ENCODE results near the gene SPRY1. TPM values are rescaled to one million over a fixed set of nuclear protein-coding genes. Genes with fewer than 3 reads are reported as not detected.

The SPRY1 gene
- total RNA-seq, 1 donor: 36.1 TPM

DNA sequence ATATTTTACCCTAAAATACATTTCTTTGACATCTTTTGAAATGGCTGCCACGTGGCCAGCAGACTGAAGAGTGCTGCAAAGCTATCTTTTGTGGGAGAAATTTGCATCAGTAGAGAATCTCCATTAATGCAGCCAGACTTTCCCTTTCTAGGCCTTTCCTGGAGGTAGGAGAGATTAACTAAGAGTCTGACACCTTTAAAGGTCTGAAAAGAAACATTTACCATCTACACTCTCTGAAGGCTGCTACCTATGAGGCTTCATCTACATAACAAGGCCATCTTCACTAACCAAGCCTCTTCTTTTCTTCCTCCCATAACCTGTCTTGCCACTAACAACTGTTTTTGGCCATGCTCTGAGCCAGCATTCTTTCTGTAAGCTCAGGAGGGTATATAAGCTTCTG, 17.8 kb upstream of the SPRY1 start:
- no peak for DNase-seq (ENCODE audit: low read depth in 2 of 3, low spot score in 2 of 3)

DNA sequence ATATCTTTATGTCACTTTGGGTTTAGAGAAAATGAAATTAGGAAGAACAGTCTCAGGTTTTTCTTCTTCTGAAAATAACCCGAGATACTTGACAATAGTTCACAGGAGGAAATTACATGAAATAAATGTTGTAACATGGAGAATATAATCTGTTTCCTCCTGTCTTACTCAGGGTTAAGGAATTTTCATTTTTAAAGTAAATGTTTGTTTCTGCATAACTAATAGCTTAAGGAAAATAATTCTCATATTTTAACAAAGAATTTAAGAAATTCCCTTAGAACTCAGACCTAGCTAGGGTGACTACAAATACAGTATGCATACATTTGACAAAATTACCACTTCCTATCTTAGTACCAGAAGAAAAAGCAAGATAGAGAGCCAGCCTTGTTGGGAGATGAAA, 17.2 kb upstream of the SPRY1 start:
- DNase-seq (ENCODE audit: low read depth in 2 of 3, low spot score in 2 of 3): no peak

GRCh38 chr4:123380728-123381716, 15.6 kb upstream of the SPRY1 start:
- no peak for DNase-seq (ENCODE audit: low read depth in 2 of 3, low spot score in 2 of 3)

DNA sequence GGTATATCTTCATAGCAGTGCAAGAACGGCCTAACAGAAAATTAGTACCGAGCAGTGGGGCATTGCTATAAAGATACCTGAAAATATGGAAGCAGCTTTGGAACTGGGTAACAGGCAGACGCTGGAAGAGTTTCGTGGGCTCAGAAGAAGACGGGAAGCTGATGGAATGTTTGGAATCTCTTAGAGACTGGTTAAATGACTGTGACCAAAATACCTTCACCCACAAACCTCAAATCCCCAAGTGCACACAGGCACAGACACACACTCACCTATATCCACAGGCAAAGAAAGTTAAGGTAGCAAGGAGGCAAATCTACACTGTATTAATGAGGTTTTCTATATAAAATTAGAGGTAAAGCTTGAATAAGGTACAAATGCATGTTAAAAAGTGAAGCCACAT, 14.6 kb upstream of the SPRY1 start:
- no peak for DNase-seq (ENCODE audit: low read depth in 2 of 3, low spot score in 2 of 3)

GRCh38 chr4:123383566-123383965, 13.0 kb upstream of the SPRY1 start:
- no peak for DNase-seq (ENCODE audit: low read depth in 2 of 3, low spot score in 2 of 3)

- no peak for DNase-seq (ENCODE audit: low read depth in 2 of 3, low spot score in 2 of 3)
Observed at GRCh38 chr4:123386609-123387008, 10.0 kb upstream of the SPRY1 start.

DNA sequence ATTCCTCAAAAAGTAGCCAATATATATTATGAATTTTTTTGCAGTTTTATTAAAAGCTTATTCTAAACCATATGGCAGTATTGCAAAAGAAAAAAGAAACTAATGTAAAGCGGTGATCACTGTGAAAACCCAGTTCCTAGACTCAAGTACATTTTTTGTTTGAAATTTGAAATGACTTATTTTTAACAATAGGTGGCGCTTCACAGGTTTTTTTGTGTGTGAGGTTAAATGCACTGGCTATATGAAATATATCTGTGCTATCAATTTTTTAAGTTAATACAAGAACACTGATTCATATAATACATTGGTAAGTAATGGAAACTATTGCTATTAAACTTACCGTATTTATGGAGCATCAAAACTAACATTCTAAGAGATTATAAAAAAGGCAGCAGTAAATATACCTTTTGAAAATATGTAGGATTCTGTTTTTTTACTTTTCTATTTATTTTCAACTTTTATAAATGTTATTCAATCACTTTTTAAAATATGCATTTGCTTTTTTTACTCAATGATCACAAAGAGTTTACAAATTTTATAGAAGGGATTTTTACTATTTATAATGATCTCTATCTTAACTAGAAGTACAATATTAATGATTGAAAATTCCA, 5.6 kb upstream of the SPRY1 start:
- DNase-seq (ENCODE audit: low read depth in 2 of 3, low spot score in 2 of 3): peak in 2 of 3 donors; percentile 31 to 64

GRCh38 chr4:123393721-123394120, 2.9 kb upstream of the SPRY1 start:
- no peak for DNase-seq (ENCODE audit: low read depth in 2 of 3, low spot score in 2 of 3)

- peak in 2 of 3 donors; percentile 60 to 75 for DNase-seq (ENCODE audit: low read depth in 2 of 3, low spot score in 2 of 3)
Observed at GRCh38 chr4:123397144-123398065, 810 bp downstream of the SPRY1 start.

- peak in 2 of 3 donors; percentile 80 to 84 for DNase-seq (ENCODE audit: low read depth in 2 of 3, low spot score in 2 of 3)
Observed at GRCh38 chr4:123398066-123398852, 1.7 kb downstream of the SPRY1 start.

DNA sequence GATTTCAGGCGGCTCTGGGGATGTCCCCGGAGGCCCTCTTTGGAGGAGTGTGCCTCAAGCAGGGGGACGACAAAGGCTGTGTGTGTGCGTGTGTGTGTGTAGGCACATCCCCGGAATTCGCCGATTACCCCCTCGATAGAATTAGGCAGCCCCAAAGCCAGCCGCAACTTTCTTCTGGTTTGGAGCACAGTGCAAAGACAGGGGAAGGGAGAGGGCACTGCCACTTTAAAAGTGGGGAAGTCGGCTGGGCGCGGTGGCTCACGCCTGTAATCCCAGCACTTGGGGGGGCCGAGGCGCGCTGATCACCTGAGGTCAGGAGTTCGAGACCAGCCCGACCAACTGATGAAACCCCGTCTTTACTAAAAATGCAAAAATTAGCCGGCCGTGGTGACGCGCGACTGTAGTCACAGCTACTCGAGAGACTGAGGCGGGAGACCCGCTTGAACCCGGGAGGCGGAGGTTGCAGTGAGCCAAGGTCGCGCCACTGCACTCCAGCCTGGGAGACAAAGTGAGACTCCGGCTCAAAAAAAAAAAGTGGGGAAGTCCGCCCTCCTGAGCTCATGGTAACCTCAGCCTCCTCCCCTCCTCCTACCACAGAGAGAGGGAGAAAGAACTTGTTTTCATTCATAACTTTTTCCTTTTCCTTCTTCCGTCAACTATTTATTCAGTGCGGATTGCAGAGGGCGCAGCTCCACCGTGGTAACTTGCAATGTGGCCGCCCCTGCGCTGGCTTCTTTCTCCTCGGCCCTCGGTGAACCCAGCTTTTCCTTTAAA, 2.4 kb downstream of the SPRY1 start:
- peak in 2 of 3 donors; percentile 74 to 79 for DNase-seq (ENCODE audit: low read depth in 2 of 3, low spot score in 2 of 3)

DNA sequence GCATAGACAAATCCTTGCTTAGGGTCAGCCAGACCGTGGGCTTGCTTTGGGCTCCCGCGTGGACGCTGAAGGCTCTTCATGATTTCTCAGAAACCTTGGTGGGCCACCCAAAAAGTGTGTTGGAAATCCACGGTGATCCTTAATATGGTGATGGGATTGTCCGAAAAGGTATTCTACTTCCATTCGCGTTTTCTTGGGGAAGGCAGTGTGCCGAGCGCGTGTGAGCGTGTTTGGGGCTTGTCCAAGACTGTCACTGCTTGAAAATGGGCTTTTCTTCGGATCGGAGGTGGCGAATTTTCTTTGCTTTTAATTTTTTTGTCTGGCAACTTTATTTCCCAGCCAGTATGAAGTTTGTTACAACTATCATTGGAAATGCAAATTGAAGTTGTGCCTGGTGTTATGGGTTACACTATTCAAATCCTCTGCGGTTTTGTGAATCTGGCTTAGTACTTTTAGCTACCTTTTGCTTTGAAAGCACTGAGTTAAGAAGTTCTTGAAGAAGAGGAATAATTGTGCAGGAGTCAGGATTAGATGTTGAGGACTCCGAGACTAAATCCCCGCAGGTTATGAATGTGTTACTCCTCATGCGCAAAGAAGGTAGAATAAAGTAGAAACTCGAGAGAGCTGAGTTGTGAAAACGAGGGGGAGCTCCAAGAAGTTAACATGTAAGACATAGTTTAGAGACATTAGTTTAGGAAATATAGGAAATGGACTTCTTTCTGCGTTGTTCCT, 3.2 kb downstream of the SPRY1 start:
- no peak for DNase-seq (ENCODE audit: low read depth in 2 of 3, low spot score in 2 of 3)

GRCh38 chr4:123401271-123402120, 4.9 kb downstream of the SPRY1 start:
- no peak for DNase-seq (ENCODE audit: low read depth in 2 of 3, low spot score in 2 of 3)

GRCh38 chr4:123402121-123402465, 5.5 kb downstream of the SPRY1 start:
- no peak for DNase-seq (ENCODE audit: low read depth in 2 of 3, low spot score in 2 of 3)

GRCh38 chr4:123403080-123403604, 6.5 kb downstream of the SPRY1 start:
- no peak for DNase-seq (ENCODE audit: low read depth in 2 of 3, low spot score in 2 of 3)

- no peak for DNase-seq (ENCODE audit: low read depth in 2 of 3, low spot score in 2 of 3)
Observed at GRCh38 chr4:123404533-123404932, 7.9 kb downstream of the SPRY1 start.

GRCh38 chr4:123405267-123405865, 8.8 kb downstream of the SPRY1 start:
- DNase-seq (ENCODE audit: low read depth in 2 of 3, low spot score in 2 of 3): no peak

All from hematopoietic multipotent progenitor cell (in vitro differentiated cells).